Measurements from ENCODE around the gene B4GALNT4. TPM values are rescaled to one million over a fixed set of nuclear protein-coding genes. Genes with fewer than 3 reads are reported as not detected.

Gene B4GALNT4
- total and polyA plus RNA-seq, 2 of the 13 experiments (the other 11 are each of a cell fraction or from before 2014, with no cell fraction given): 30.5 to 50.1 TPM

GRCh38 chr11:326842-327580, 42.3 kb upstream of the B4GALNT4 start:
- H3K27me3 ChIP-seq (ENCODE audit: control insufficient read depth in 1 of 2, insufficient read depth in 2 of 2, low read length in 2 of 2): no peaks in the 10 kb centered on the region
- peak overlapping the region; percentile 49 for H3K27ac ChIP-seq (ENCODE audit: extremely low read length, insufficient read depth, low read length)
- in situ Hi-C loops (cut with HindIII; ENCODE audit: extremely low pct_ligation_motif_present, low pct_unique_long_range_greater_than_20kb): no loop called here
- peak overlapping the region; percentile 69 for H3K9ac ChIP-seq (ENCODE audit: insufficient read depth, low read depth, low read length)
- H3K36me3 ChIP-seq (replicated peaks in 1 of 2; ENCODE audit: control insufficient read depth in 1 of 2, insufficient read depth in 2 of 2, low read length in 2 of 2): no peaks in the 10 kb centered on the region
- H3K4me2 ChIP-seq (ENCODE audit: low read depth, low read length): peak overlapping the region; percentile 90
- intact Hi-C loops (cut with micrococcal nuclease; ENCODE audit: unreplicated experiment): no loop called here
- peak overlapping the region in 2 of 3 experiments; percentile 37 to 64; a peak in 4 of 6 replicates for H3K4me3 ChIP-seq (replicated peaks in 1 of 3; ENCODE audit: insufficient read depth in 1 of 3, low read depth in 2 of 3, low read length in 3 of 3)
- no peak overlapping the region for H2AFZ ChIP-seq (ENCODE audit: low read length)
- no peaks in the 10 kb centered on the region for H3K9me3 ChIP-seq (ENCODE audit: low read length)
- ChIA-PET CTCF (ENCODE audit: low intra/inter-chr PET ratio, low total read pairs) (no interaction called here), POLR2A (interaction anchor here (0.5 to 6.1 kb wide), 5 partner anchors 10 to 27 kb away, joined by 3 to 85 read pairs (median 3); partner anchors contain the start of gene IFITM1)
- no TSS peak for BruUV-seq (replicated peaks)
- DNase-seq (ENCODE audit: low spot score) (peak; percentile 36), ATAC-seq (peak; percentile 45), FAIRE-seq (no peak)
- 9% methylated on average over 6 of the region's 19 CpGs for WGBS (ENCODE audit: low lambda C conversion rate)
- H4K20me1 ChIP-seq (ENCODE audit: insufficient read depth, low read length): no peaks in the 10 kb centered on the region
- no peaks in the 10 kb centered on the region for H3K79me2 ChIP-seq (ENCODE audit: insufficient read depth, low read length)
- peaks cover 64% of the 10 kb centered on the region for H3K4me1 ChIP-seq (ENCODE audit: insufficient read depth, low read length)
- TF ChIP-seq TBX2 (CRISPR knock-in tag; IDR thresholded peaks at IDR 0.05; ENCODE audit: borderline replicate concordance): peak; percentile 31
- 0 out of 2 replicates have a peak, but pooled peaks have one; percentile 0 for TF ChIP-seq ZNF337 (CRISPR knock-in tag; IDR thresholded peaks at IDR 0.05; ENCODE audit: borderline replicate concordance, low read depth)
- TF ChIP-seq NRL (CRISPR knock-in tag; IDR thresholded peaks at IDR 0.05; ENCODE audit: borderline replicate concordance): 0 out of 2 replicates have a peak, but pooled peaks have one; percentile 26
- peak; percentile 93 for TF ChIP-seq ATF7 (IDR thresholded peaks at IDR 0.05)
- peak; percentile 75 for TF ChIP-seq ATF7 (CRISPR knock-in tag; IDR thresholded peaks at IDR 0.05)
- TF ChIP-seq ZNF136 (CRISPR knock-in tag; IDR thresholded peaks at IDR 0.05; ENCODE audit: low read depth): 0 out of 2 replicates have a peak, but pooled peaks have one; percentile 48
- no peak for TF ChIP-seq ZNF678 (CRISPR knock-in tag; IDR thresholded peaks at IDR 0.05)
- TF ChIP-seq ZBTB8A (CRISPR knock-in tag; IDR thresholded peaks at IDR 0.05; ENCODE audit: borderline replicate concordance, low read depth): no peak
- TF ChIP-seq ZNF598 (CRISPR knock-in tag; IDR thresholded peaks at IDR 0.05; ENCODE audit: borderline replicate concordance): 0 out of 2 replicates have a peak, but pooled peaks have one; percentile 26
- no peak for TF ChIP-seq U2AF2 (IDR thresholded peaks at IDR 0.05; ENCODE audit: low read depth, low read length)
- no peak for TF ChIP-seq DR1 (CRISPR knock-in tag; IDR thresholded peaks at IDR 0.05)
- TF ChIP-seq STAT6 (CRISPR knock-in tag; IDR thresholded peaks at IDR 0.05; ENCODE audit: borderline replicate concordance): no peak
- 0 out of 2 replicates have a peak, but pooled peaks have one; percentile 6 for TF ChIP-seq MYC (CRISPR knock-in tag; IDR thresholded peaks at IDR 0.05; ENCODE audit: borderline replicate concordance)
- peak; percentile 97 for TF ChIP-seq ZNF263 (CRISPR knock-in tag; IDR thresholded peaks at IDR 0.05)
- TF ChIP-seq ZNF776 (CRISPR knock-in tag; IDR thresholded peaks at IDR 0.05): no peak
- TF ChIP-seq UBTF (CRISPR knock-in tag; IDR thresholded peaks at IDR 0.05): peak; percentile 17; the same call in 1 of the 2 replicates
- TF ChIP-seq NPAS2 (CRISPR knock-in tag; IDR thresholded peaks at IDR 0.05; ENCODE audit: borderline replicate concordance): no peak
- no peak for TF ChIP-seq YEATS2 (CRISPR knock-in tag; IDR thresholded peaks at IDR 0.05; ENCODE audit: borderline replicate concordance)
- TF ChIP-seq SOX5 (CRISPR knock-in tag; IDR thresholded peaks at IDR 0.05; ENCODE audit: borderline replicate concordance): 0 out of 2 replicates have a peak, but pooled peaks have one; percentile 9
